Middle frontal gyrus (tissue), 1 donor: ENCODE results near the gene GLCCI1.

Source experiments
- DNase-seq: peaks from one replicate; pipeline ENCODE4 v3.0.0-alpha.2; 2015; ENCODE audit warnings: low spot score; ENCODE audit errors: extremely low spot score

GLCCI1 gene

DNA sequence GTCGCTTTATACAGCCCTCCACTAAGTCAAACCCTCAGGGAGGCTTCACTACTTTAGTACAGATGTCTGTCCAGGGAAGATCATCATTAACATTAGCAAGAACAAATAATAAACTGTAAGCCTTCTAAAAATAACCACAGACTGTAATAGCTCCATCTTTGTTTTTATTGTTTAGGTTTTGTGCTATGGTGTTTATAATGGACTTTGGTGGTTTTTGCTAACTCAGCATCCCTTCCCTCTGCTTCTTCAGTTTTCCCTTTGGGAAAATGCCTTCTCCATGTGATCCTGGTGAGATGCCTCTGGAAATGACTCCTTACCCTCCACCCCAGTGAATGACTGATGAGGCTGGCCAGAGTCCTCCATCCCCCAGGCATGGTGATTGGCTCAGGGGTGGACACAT, 162.1 kb downstream of the GLCCI1 start:
- no peak for DNase-seq

DNA sequence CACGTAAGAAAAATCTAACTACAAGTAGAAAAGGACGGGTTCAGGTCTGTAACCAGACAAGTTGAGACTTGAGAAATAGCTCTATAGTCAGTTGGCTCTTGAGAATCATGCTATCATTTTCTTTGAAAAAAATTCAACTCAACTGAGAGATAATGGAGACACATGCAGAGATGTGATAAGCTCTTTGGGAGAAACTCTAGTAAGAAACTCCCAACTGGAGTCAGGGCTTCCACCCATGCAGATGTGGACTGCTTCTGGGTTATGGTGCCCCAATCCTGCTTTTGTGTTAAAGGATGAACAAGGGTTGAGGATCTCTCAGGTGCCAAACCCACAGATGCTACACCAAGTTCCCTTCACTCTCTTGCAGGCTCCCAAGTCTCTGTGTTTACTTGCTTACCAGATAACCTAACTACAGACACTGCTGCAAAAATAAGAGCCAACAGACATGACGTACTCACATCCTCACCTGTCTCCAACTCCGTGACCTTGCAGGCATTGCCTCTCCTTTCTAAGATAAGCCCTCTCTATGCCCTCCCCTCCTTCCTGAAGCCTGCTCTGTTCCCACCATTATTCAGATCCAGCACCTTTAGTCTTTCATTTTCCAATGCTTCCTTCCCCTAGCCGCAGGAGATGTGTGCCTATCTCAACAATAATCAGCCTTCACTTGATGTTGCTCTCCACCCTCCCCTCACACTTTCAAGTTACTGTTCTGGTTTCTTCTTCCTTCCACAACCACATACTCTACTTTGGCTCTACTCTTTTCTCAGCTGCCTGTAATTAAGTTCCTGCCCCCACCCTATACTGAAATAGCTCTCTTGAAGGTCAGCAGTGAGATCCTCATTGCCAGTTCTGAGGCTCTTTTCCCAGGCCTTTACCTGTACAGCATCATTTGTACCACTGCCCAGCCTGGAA, 163.4 kb downstream of the GLCCI1 start:
- no peak for DNase-seq

DNA sequence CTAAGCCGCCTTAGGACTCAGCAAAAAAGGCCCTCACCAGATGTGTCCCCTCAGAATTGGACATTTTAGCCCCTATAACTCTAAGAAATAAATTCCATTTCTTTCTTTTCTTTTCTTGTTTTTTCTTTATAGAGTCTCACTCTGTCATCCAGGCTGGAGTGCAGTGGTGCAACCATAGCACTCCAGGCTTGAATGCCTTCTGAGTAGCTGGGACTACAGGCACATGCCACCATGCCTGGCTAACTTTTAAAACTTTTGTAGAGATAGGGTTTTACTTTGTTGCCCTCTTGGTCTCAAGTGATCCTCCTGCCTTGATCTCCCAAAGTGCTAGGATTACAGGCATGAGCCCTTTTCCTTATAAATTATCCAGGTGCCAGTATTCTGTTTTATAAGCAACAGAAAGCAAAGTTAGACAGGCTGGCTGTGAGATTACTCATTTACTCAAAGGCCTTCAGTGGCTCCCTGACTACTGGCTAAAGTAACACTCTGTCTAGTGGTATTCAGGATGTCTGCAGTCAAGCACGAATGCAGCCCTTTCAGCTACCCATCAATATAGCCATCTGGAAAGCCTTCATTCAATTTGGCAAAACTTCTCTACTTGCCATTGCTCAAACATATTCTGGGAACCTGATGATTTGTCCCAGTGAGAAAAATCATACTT, 164.7 kb downstream of the GLCCI1 start:
- no peak for DNase-seq

DNA sequence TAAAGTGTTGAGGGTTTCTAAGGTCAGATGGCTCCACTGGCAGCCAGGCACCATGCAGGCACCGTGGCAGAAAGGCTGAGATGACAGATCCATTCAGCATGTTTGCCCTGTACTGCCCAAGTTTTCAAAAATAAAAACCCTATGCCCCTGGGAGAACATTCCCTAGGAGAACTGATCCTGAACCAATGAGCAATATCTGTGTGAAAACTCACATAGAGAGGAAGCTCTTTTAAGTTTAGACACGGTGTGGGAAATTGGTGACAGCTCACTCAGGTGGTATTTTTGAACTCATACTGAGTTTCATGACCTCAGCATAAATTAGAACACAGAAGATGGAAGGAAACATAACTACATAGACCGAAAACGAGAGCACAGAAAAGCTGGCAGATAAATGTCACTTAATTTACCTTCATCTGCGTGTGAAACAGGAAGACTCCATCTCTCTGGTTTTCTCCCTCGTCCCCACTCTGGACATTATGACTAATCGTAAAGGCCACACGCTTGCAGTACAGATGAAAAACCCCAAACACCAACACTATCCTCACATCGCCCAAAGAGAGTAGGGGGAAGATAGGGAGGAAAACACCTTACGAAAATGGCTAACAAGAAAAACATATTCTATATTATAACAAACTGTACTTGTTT, 165.6 kb downstream of the GLCCI1 start:
- no peak for DNase-seq

DNA sequence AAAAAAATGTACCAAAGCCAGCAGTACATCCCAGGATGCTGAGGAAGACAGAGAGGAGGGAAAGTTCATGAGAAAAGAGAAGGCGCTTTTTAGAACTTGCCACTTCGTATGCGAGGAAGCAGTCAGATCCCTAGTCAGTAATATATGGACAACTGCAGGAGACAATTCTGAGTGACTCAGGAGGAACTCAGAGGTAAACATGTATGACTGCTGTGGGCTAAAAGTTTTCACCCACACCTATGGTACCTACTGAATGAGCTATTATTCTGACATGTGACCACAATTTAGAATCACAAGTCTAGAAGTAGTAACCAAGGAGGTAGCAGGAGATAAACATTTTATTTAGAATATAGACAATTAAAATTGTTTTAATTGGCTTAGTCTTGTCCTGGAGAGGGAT, 166.8 kb downstream of the GLCCI1 start:
- no peak for DNase-seq

DNA sequence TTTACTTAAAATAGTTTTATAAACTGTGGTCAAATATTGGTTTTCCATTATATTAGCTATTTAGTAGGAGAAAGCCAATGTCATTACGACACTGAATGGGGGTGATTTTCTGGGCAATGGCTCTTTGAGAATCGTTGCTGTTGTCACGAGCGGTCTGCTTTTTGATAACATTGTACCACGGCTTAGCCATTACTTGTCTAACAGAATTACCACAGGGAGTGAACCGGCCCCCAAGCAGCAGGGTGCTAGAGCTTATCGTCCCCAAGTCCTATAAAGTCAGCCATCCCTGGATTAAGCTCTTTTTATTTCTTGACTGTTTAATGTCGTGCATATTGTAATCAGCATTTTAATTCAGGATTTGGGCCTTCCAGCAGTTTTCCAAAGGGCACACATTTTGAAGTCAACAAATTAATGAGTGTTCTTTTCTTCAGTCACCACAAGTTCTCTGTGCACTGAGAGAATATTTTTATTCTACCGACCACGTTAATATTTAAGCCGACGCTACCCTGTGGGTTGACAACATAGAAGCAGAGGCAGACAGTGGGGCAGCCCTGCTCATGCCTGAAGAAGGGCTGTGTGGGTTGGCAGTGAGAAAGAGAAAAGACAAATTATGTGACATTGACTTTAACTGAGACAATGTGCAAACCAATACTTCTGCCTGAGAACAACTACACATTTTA, 167.6 kb downstream of the GLCCI1 start:
- DNase-seq, result no peak
